Kidney epithelial cell (primary cell): ENCODE data around the gene KIAA1958. TPM values are rescaled to one million over a fixed set of nuclear protein-coding genes. Genes with fewer than 3 reads are reported as not detected.

Experiments
- DNase-seq: peaks from one replicate; pipeline ENCODE4 v3.0.0-alpha.2; 2010; ENCODE audit warnings: low read depth
- H3K27me3 ChIP-seq: 2 replicates; pipeline ENCODE4 v1.6.0; 2011; ENCODE audit warnings: low read length; ENCODE audit not compliant: control insufficient read depth, insufficient read depth
- H3K36me3 ChIP-seq: 2 replicates; pipeline ENCODE4 v1.5.1; 2011; ENCODE audit warnings: low read length; ENCODE audit not compliant: control insufficient read depth, insufficient read depth
- H3K4me3 ChIP-seq: 2 replicates; pipeline ENCODE4 v1.5.1; 2011; ENCODE audit warnings: low read depth, mild to moderate bottlenecking, control low read depth, low read length
- CTCF ChIP-seq: IDR thresholded peaks from 2 replicates; pipeline ENCODE4 v1.5.1; 2011; ENCODE audit warnings: mild to moderate bottlenecking, moderate library complexity, low read length, control low read depth, inconsistent platforms; ENCODE audit not compliant: insufficient read depth, poor library complexity, severe bottlenecking
- total RNA-seq: library from RNA; depleted of rRNA; stranded (reverse); fragments of >200 nt; gene quantifications from 2 replicates; pipeline ENCODE4 v1.2.3, GENCODE V29; 2015

The KIAA1958 gene
- total RNA-seq, 1 donor from 2014 or later: 7.5 TPM

GRCh38 chr9:112558978-112559377, 72.4 kb downstream of the KIAA1958 start:
- no peak for DNase-seq
- H3K36me3 ChIP-seq: no peaks in the 10 kb centered on the region
- TF ChIP-seq CTCF: no peak
- no peak overlapping the region for H3K4me3 ChIP-seq
- H3K27me3 ChIP-seq: no peaks in the 10 kb centered on the region

DNA sequence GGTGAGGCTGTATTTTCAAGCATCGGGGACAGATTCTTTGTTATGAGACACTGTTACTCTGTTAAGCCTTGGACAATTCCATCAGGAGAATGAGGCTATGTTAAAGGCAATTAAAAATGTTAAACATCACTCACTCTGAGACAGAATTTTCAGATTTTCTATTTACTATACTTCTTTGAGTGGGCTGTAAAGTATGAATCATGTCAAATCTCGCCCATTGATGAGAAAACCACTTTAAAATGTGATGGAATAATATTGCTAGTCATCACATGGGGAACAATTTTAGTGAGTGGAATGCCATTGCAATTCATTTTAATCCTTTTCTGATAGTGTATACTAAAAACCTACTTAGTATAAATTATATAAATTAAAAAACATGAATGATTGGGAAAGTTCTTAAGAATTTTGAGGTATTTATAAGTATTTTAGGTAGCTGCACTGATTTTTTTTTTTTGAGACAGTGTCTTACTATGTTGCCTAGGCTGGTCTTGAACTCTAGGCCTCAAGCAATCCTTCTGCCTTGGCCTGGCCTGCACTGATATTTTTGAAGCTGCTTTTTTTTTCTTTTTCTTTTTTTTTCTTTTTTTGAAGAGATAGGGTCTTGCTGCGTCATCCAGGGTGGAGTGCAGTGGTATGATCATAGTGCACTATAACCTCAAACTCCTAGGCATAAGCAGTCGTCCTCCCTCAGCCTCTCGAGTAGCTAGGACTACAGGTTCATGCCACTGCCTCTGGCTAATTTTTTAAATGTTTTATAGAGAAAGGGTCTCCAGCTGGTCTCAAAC, 73.2 kb downstream of the KIAA1958 start:
- Histone ChIP-seq H3K36me3 (no peaks in the 10 kb centered on the region), H3K4me3 (no peak overlapping the region), H3K27me3 (no peaks in the 10 kb centered on the region)
- DNase-seq: no peak
- no peak for TF ChIP-seq CTCF

- Histone ChIP-seq H3K4me3 (no peak overlapping the region), H3K27me3 (no peaks in the 10 kb centered on the region), H3K36me3 (no peaks in the 10 kb centered on the region)
- DNase-seq: no peak
- no peak for TF ChIP-seq CTCF
Measured at GRCh38 chr9:112562235-112562958, 75.8 kb downstream of the KIAA1958 start.

GRCh38 chr9:112569186-112569585, 82.6 kb downstream of the KIAA1958 start:
- no peaks in the 10 kb centered on the region for H3K27me3 ChIP-seq
- no peak for DNase-seq
- TF ChIP-seq CTCF: no peak
- no peaks in the 10 kb centered on the region for H3K36me3 ChIP-seq
- no peak overlapping the region for H3K4me3 ChIP-seq

DNA sequence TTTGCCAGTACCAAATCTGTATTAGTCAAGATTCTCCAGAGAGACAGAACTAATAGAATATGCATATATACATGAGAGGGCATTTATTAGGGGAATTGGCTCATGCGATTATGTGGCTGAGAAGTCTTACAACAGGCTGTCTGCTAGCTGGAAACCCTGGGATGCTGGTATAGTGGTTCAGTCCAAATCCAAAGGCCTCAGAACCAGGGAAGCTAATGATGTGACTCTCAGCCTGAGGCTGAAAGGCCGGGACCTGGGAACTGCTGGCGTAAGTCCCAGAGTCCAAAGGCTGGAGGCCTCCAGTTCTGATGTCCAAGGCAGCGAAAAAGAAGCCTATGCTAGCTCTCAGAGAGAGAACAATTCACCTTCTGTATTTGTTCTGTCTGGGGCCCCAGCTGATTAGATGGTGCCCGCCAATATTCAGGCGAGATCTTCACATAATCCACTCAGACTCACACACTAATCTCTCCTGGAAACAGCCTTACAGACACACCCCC, 84.1 kb downstream of the KIAA1958 start:
- no peaks in the 10 kb centered on the region for H3K36me3 ChIP-seq
- no peak overlapping the region for H3K4me3 ChIP-seq
- no peak for DNase-seq
- no peak for TF ChIP-seq CTCF
- H3K27me3 ChIP-seq: no peaks in the 10 kb centered on the region
